ENCODE results near the gene NOS1.

GRCh38 chr12:117333331-117333881 lies 28.0 kb downstream of the NOS1 start:
- no peak for TF ChIP-seq POLR2A (IDR thresholded peaks at IDR 0.05; ENCODE audit: low read length)
- no peak for TF ChIP-seq GATA1 (IDR thresholded peaks at IDR 0.05; ENCODE audit: low read depth, low read length)

Data from erythroblast (primary cell).